ENCODE measurements around the gene ANO9. TPM values are rescaled to one million over a fixed set of nuclear protein-coding genes. Genes with fewer than 3 reads are reported as not detected.
A peak's percentile ranks its signal among the peaks of the same experiment; 100 is the strongest.

ANO9 gene
- total and polyA plus RNA-seq, 10 donors, result 10.2 to 53.8 (median 26.3) TPM

DNA sequence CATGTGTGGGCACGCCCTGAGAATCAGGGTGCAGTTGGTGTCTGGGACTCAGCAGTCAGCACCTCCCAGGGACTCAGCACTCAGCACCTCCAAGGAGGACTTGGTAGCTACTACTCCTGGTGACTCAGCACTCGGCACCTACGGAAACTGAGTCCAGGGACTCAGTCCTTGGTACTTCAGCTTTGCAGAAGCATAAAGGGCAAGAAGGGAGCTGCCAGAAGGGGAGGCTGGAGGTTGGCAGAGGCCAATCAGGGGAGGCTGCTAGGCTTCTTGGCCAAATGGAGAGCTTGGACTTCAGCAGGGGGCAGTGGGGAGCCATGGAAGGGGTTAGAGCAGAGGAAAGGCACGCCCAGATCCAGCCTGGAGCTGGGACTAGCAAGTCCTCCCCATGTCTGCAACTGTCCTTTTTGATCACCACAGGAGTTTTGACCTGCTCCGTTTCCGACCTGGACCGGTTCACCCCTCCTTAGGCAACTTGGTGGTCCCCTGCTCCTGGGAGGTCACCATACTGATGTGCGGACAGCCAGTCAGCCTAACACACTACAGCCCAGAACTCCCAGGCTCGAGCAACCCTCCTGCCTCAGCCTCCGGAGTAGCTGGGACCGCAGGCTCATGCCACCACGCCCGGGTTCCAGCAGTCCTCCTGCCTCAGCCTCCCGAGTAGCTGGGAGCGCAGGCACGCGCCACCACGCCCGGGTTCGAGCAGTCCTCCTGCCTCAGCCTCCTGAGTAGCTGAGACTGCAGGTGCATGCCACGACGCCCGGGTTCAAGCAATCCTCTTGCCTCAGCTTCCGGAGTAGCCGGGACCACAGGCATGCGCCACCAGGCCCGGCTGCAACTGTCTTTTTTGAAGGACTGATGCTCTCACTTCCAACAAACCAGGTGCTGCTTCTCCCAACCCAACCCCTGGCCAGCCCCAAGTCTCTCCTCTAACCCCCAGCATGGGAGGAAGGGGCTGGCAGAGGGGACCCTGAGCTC, 1.5 kb downstream of the ANO9 start:
- no peaks in the 10 kb centered on the region for H3K36me3 ChIP-seq
- WGBS, 5 donors, result 83 to 93% (median 92%) methylated on average over 16 to 27 of the region's 27 CpGs
- no peak for DNase-seq
- TF ChIP-seq POLR2AphosphoS5 (IDR thresholded peaks at IDR 0.05), result no peak
- TF ChIP-seq POLR2A (IDR thresholded peaks at IDR 0.05), result no peak
- TF ChIP-seq, protein P1, sequence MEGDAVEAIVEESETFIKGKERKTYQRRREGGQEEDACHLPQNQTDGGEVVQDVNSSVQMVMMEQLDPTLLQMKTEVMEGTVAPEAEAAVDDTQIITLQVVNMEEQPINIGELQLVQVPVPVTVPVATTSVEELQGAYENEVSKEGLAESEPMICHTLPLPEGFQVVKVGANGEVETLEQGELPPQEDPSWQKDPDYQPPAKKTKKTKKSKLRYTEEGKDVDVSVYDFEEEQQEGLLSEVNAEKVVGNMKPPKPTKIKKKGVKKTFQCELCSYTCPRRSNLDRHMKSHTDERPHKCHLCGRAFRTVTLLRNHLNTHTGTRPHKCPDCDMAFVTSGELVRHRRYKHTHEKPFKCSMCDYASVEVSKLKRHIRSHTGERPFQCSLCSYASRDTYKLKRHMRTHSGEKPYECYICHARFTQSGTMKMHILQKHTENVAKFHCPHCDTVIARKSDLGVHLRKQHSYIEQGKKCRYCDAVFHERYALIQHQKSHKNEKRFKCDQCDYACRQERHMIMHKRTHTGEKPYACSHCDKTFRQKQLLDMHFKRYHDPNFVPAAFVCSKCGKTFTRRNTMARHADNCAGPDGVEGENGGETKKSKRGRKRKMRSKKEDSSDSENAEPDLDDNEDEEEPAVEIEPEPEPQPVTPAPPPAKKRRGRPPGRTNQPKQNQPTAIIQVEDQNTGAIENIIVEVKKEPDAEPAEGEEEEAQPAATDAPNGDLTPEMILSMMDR (IDR thresholded peaks at IDR 0.05 in 8 of 11, conservative IDR thresholded peaks at IDR 0.05 in 3 of 11), result no peak
- peaks cover 0 to 40% (median 16%) of the 10 kb centered on the region in 6 donors for H3K4me1 ChIP-seq
- peak overlapping the region in 1 of 8 donors; percentile 73 for H3K4me3 ChIP-seq
- H3K9me3 ChIP-seq, result no peaks in the 10 kb centered on the region
- no peak overlapping the region for H3K27ac ChIP-seq
- intact Hi-C loops (cut with DNase I; ENCODE audit: low total_unique reads), result no loop called here
- peaks cover 0 to 35% (median 15%) of the 10 kb centered on the region in 7 donors for H3K27me3 ChIP-seq (replicated peaks in 1 of 7)

- WGBS, 5 donors, result 85 to 91% (median 88%) methylated on average over 14 to 23 of the region's 23 CpGs
- no peak for DNase-seq
- intact Hi-C loops (cut with DNase I; ENCODE audit: low total_unique reads), result no loop called here
These were observed 2.3 kb downstream of the ANO9 start for GRCh38 chr11:439315-440064.

DNA sequence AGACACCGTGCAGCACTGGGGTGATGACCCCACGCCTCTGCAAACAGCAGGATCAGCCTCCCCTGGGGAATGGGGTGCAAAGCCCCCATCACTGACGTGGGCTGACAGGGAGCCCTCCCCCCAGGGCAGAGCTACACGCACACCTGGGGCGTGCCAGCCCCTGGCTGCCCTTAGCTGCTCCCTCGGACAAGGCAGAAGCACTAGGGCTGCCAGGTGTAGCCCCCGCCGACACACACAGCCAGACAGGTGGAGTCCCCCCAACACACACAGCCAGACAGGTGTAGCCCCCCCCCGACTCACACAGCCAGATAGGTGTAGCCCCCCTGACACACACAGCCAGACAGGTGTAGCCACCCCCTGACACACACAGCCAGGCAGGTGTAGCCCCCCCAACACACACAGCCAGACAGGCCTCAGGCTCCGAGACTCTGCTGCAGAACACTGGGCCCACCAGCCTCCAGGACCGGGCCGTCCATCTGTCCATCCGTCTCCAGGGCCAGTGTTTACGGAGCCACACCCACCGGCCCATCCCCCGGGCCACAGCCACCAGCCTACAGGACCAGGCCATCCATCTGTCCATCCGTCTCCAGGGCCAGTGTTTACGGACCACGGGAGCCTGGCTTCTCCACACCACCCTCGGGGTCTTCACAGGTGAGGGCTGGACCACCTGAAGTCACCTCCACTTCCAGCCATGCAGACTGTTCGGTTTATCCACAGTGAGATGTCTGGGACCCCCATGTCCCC, 3.5 kb downstream of the ANO9 start:
- WGBS, 5 donors, result 80 to 97% (median 88%) methylated on average over 16 to 21 of the region's 21 CpGs
- H3K27me3 ChIP-seq (replicated peaks in 1 of 7), result peaks cover 0 to 35% (median 15%) of the 10 kb centered on the region in 7 donors
- intact Hi-C loops (cut with DNase I; ENCODE audit: low total_unique reads), result no loop called here
- H3K27ac ChIP-seq, result no peak overlapping the region
- H3K4me3 ChIP-seq, result no peak overlapping the region
- peaks cover 0 to under 1% (median 0%) of the 10 kb centered on the region in 6 donors for H3K36me3 ChIP-seq
- no peaks in the 10 kb centered on the region for H3K9me3 ChIP-seq
- TF ChIP-seq POLR2A (IDR thresholded peaks at IDR 0.05) (no peak), POLR2AphosphoS5 (IDR thresholded peaks at IDR 0.05) (no peak)
- TF ChIP-seq, protein P1 (IDR thresholded peaks at IDR 0.05 in 8 of 11, conservative IDR thresholded peaks at IDR 0.05 in 3 of 11), result no peak
- peaks cover 0 to 30% (median 13%) of the 10 kb centered on the region in 6 donors for H3K4me1 ChIP-seq
- DNase-seq, result no peak

More at GRCh38 chr11:439315-440064, 2.3 kb downstream of the ANO9 start:
- Histone ChIP-seq H3K36me3 (no peaks in the 10 kb centered on the region), H3K4me3 (no peak overlapping the region), H3K4me1 (peaks cover 0 to 36% (median 16%) of the 10 kb centered on the region in 6 donors), H3K27ac (no peak overlapping the region), H3K27me3 (replicated peaks in 1 of 7) (peaks cover 0 to 35% (median 15%) of the 10 kb centered on the region in 7 donors), H3K9me3 (no peaks in the 10 kb centered on the region)
- peak in 1 of 3 donors; percentile 5 for TF ChIP-seq POLR2AphosphoS5 (IDR thresholded peaks at IDR 0.05)
- TF ChIP-seq, protein P1 (IDR thresholded peaks at IDR 0.05 in 8 of 11, conservative IDR thresholded peaks at IDR 0.05 in 3 of 11), result no peak

Measured in spleen (tissue), 11 donors.